Hepatocyte (in vitro differentiated cells): Measurements from ENCODE around the gene ITPK1. TPM values are rescaled to one million over a fixed set of nuclear protein-coding genes. Genes with fewer than 3 reads are reported as not detected.
A peak's percentile ranks its signal among the peaks of the same experiment; 100 is the strongest.

Source experiments
- DNase-seq: peaks from one replicate; pipeline ENCODE4 v3.0.0-alpha.2; 2016; ENCODE audit warnings: low spot score
- H2AFZ ChIP-seq: fragments of 200-600 bp; sonication (generic); 2 replicates; pipeline ENCODE4 v1.6.0; 2016; ENCODE audit warnings: antibody characterized with exemption, mild to moderate bottlenecking
- H3K27ac ChIP-seq: fragments of 200-600 bp; sonication (generic); 2 replicates; pipeline ENCODE4 v1.5.1; 2016; ENCODE audit warnings: mild to moderate bottlenecking
- H3K27me3 ChIP-seq: fragments of 200-600 bp; sonication (generic); 2 replicates; pipeline ENCODE4 v1.6.1; 2016
- H3K36me3 ChIP-seq: fragments of 200-600 bp; sonication (generic); replicated peaks from 2 replicates; pipeline ENCODE4 v1.5.1; 2016; ENCODE audit warnings: low read depth; ENCODE audit not compliant: insufficient read depth
- H3K4me1 ChIP-seq: fragments of 200-600 bp; sonication (generic); 2 replicates; pipeline ENCODE4 v1.5.1; 2016; ENCODE audit warnings: mild to moderate bottlenecking, moderate library complexity; ENCODE audit not compliant: insufficient read depth
- H3K4me2 ChIP-seq: fragments of 200-600 bp; sonication (generic); 2 replicates; pipeline ENCODE4 v1.6.0; 2016
- H3K4me3 ChIP-seq: fragments of 200-600 bp; sonication (generic); 2 replicates; pipeline ENCODE4 v1.5.1; 2016; ENCODE audit warnings: mild to moderate bottlenecking
- H3K79me2 ChIP-seq: fragments of 200-600 bp; sonication (generic); 2 replicates; pipeline ENCODE4 v1.6.0; 2017; ENCODE audit warnings: mild to moderate bottlenecking
- H3K9me2 ChIP-seq: fragments of 200-600 bp; sonication (generic); replicated peaks from 2 replicates; pipeline ENCODE4 v1.6.0; 2017; ENCODE audit warnings: mild to moderate bottlenecking; ENCODE audit not compliant: insufficient read depth
- H3K9me3 ChIP-seq: fragments of 200-600 bp; sonication (generic); 2 replicates; pipeline ENCODE4 v1.5.1; 2016; ENCODE audit warnings: low read depth, mild to moderate bottlenecking
- H4K20me1 ChIP-seq: fragments of 200-600 bp; sonication (generic); 2 replicates; pipeline ENCODE4 v1.6.0; 2016; ENCODE audit warnings: mild to moderate bottlenecking; ENCODE audit not compliant: insufficient read depth, poor library complexity, severe bottlenecking
- EZH2 ChIP-seq: fragments of 200-600 bp; sonication (generic); IDR thresholded peaks from 2 replicates; pipeline ENCODE4 v1.6.1; 2016; ENCODE audit warnings: antibody characterized with exemption, mild to moderate bottlenecking, borderline replicate concordance
- EZH2phosphoT487 ChIP-seq: fragments of 200-600 bp; sonication (generic); IDR thresholded peaks from one replicate; pipeline ENCODE4 v1.6.1; 2018; ENCODE audit warnings: antibody characterized with exemption, mild to moderate bottlenecking, low read depth, moderate library complexity; ENCODE audit not compliant: unreplicated experiment, severe bottlenecking
- WGBS: methylation state at CpG from one replicate; pipeline ENCODE4 v1.1.6; 2016; ENCODE audit warnings: low lambda C conversion rate; ENCODE audit errors: missing lambda C conversion rate; 5-methylcytosine and 5-hydroxymethylcytosine counted together
- polyA plus RNA-seq: library from polyadenylated mRNA; unstranded; fragments of >200 nt; fragmentation: Nextera tagmentation; extraction: Ambion mirVana; gene quantifications from 2 replicates; pipeline ENCODE4 v1.2.1, GENCODE V29; 2016
- total RNA-seq: library from RNA; depleted of rRNA; stranded (reverse); fragments of >200 nt; gene quantifications from 2 replicates; pipeline ENCODE4 v1.2.3, GENCODE V29; 2014
- TF ChIP-seq, protein P1 (sequence below): fragments of 200-600 bp; sonication (generic); IDR thresholded peaks from 2 replicates; pipeline ENCODE4 v1.5.1; 2016; ENCODE audit warnings: antibody characterized with exemption, mild to moderate bottlenecking; ENCODE audit not compliant: poor library complexity

The ITPK1 gene
- total and polyA plus RNA-seq, 2 experiments from 2014 or later = 49.8 to 66.7 TPM

DNA sequence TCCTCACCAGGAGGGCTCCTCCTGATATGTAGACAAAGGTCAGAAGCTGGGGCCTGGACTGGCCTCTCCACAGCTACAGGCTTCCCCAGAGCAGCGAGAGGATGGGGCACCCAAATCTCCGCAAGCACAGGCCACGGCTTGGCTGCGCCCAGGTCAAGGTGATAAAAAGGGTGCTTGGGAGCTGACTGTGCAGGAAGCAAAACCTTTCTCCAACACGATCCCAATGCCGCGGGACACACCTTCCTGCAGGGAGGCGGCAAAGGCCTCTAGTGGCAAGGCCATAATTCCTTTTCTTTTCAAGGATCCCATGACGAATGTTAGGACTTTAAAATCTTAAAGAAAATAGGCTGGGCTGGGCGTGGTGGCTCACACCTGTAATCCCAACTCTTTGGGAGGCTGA lies 13.6 kb downstream of the ITPK1 start:
- no peak for TF ChIP-seq EZH2phosphoT487
- no peak for TF ChIP-seq EZH2
- TF ChIP-seq, protein P1, sequence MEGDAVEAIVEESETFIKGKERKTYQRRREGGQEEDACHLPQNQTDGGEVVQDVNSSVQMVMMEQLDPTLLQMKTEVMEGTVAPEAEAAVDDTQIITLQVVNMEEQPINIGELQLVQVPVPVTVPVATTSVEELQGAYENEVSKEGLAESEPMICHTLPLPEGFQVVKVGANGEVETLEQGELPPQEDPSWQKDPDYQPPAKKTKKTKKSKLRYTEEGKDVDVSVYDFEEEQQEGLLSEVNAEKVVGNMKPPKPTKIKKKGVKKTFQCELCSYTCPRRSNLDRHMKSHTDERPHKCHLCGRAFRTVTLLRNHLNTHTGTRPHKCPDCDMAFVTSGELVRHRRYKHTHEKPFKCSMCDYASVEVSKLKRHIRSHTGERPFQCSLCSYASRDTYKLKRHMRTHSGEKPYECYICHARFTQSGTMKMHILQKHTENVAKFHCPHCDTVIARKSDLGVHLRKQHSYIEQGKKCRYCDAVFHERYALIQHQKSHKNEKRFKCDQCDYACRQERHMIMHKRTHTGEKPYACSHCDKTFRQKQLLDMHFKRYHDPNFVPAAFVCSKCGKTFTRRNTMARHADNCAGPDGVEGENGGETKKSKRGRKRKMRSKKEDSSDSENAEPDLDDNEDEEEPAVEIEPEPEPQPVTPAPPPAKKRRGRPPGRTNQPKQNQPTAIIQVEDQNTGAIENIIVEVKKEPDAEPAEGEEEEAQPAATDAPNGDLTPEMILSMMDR = no peak
- no peak overlapping the region for H3K4me2 ChIP-seq
- H3K27ac ChIP-seq = no peak overlapping the region
- no peaks in the 10 kb centered on the region for H3K27me3 ChIP-seq
- H3K36me3 ChIP-seq = no peaks in the 10 kb centered on the region
- DNase-seq = no peak
- H3K4me3 ChIP-seq = no peak overlapping the region
- H2AFZ ChIP-seq = no peak overlapping the region
- no peaks in the 10 kb centered on the region for H3K9me2 ChIP-seq
- peaks cover 94% of the 10 kb centered on the region for H3K79me2 ChIP-seq
- WGBS = 89% methylated on average over 10 of the region's 10 CpGs
- H3K4me1 ChIP-seq = peaks cover 22% of the 10 kb centered on the region
- H3K9me3 ChIP-seq = no peaks in the 10 kb centered on the region
- peaks cover 20% of the 10 kb centered on the region for H4K20me1 ChIP-seq

DNA sequence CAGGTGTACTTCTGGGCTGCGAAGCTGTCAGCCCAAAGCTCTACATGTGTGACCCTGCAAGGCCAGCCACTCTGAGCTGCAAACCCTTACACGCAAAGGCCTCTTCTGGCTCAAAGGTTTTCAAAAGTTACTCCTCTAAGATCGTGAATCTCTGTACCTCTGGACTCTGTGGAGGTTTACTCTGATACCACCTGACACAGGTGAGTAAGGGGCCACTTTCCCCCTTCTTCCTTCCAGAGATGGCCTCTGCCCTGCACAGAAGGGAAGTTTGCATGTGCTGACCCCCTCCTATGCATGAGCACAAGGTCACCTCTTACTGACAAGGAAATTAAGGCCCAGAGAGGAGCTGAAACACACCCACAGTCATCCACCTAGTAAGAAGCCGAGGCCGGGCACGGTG lies 14.5 kb downstream of the ITPK1 start:
- H3K9me2 ChIP-seq = no peaks in the 10 kb centered on the region
- peaks cover 13% of the 10 kb centered on the region for H4K20me1 ChIP-seq
- H3K9me3 ChIP-seq = no peaks in the 10 kb centered on the region
- no peaks in the 10 kb centered on the region for H3K36me3 ChIP-seq
- no peak overlapping the region for H3K4me2 ChIP-seq
- peak overlapping the region; percentile 71 for H3K27ac ChIP-seq
- H3K27me3 ChIP-seq = no peaks in the 10 kb centered on the region
- peaks cover 94% of the 10 kb centered on the region for H3K79me2 ChIP-seq
- H3K4me3 ChIP-seq = no peak overlapping the region
- H3K4me1 ChIP-seq = peaks cover 19% of the 10 kb centered on the region
- peak; percentile 44 for DNase-seq
- no peak overlapping the region for H2AFZ ChIP-seq
- TF ChIP-seq, protein P1 = no peak
- no peak for TF ChIP-seq EZH2
- no peak for TF ChIP-seq EZH2phosphoT487
- 84% methylated on average over 6 of the region's 6 CpGs for WGBS

DNA sequence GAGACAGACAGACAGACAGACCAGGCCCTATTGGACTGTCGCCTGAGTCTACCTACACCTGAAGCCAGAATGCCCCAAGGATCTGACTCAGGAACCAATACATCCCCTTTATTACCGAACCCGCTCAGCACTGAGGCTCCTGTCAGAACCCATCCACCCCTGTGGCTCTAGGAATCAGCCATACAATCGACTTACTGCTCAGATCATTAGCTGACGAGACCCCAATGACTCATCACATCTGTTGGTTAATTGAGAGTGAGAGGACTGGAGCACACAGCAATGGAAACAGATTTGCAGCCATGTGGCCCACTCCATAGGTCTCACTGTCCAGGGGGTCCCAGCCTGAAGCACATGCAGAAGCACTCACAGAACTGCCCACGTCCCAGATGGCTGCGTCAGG lies 15.2 kb downstream of the ITPK1 start:
- Histone ChIP-seq H3K4me3 (no peak overlapping the region), H3K36me3 (no peaks in the 10 kb centered on the region), H3K4me2 (no peak overlapping the region), H3K27ac (peak overlapping the region; percentile 71), H3K9me2 (no peaks in the 10 kb centered on the region), H3K27me3 (no peaks in the 10 kb centered on the region), H3K4me1 (peaks cover 18% of the 10 kb centered on the region), H3K79me2 (peaks cover 94% of the 10 kb centered on the region), H4K20me1 (peaks cover 12% of the 10 kb centered on the region), H2AFZ (no peak overlapping the region), H3K9me3 (no peaks in the 10 kb centered on the region)
- TF ChIP-seq EZH2 = no peak
- no peak for TF ChIP-seq EZH2phosphoT487
- TF ChIP-seq, protein P1 = no peak
- WGBS = 86% methylated on average over 7 of the region's 7 CpGs
- no peak for DNase-seq

DNA sequence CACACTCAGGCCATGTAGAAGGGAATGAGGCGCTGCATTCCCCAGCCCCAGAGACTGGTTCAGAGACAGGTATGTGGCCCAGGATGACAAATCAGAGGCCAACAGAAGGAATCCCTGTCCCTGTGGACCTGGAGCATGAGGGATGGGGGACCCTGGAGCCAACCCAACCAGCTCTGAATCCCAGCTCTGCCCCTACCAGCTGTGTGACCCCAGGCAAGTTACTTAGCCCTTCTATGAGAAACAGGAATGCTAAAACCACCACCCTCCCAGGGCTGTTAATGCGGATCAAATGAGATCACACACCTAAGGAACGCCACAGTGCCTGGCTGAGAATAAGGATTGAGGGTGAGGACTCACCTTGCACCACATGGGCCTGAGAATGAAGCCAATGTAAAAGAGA lies 15.6 kb downstream of the ITPK1 start:
- WGBS = 88% methylated on average over 3 of the region's 3 CpGs
- DNase-seq = no peak
- H3K4me2 ChIP-seq = no peak overlapping the region
- peaks cover 16% of the 10 kb centered on the region for H4K20me1 ChIP-seq
- H3K27me3 ChIP-seq = no peaks in the 10 kb centered on the region
- peaks cover 18% of the 10 kb centered on the region for H3K4me1 ChIP-seq
- H3K9me2 ChIP-seq = no peaks in the 10 kb centered on the region
- TF ChIP-seq EZH2phosphoT487 (no peak), EZH2 (no peak)
- TF ChIP-seq, protein P1 = no peak
- no peak overlapping the region for H2AFZ ChIP-seq
- H3K79me2 ChIP-seq = peaks cover 94% of the 10 kb centered on the region
- H3K9me3 ChIP-seq = no peaks in the 10 kb centered on the region
- no peaks in the 10 kb centered on the region for H3K36me3 ChIP-seq
- peak overlapping the region; percentile 71 for H3K27ac ChIP-seq
- no peak overlapping the region for H3K4me3 ChIP-seq
